ENCODE data around the gene TCAP.

Gene TCAP

DNA sequence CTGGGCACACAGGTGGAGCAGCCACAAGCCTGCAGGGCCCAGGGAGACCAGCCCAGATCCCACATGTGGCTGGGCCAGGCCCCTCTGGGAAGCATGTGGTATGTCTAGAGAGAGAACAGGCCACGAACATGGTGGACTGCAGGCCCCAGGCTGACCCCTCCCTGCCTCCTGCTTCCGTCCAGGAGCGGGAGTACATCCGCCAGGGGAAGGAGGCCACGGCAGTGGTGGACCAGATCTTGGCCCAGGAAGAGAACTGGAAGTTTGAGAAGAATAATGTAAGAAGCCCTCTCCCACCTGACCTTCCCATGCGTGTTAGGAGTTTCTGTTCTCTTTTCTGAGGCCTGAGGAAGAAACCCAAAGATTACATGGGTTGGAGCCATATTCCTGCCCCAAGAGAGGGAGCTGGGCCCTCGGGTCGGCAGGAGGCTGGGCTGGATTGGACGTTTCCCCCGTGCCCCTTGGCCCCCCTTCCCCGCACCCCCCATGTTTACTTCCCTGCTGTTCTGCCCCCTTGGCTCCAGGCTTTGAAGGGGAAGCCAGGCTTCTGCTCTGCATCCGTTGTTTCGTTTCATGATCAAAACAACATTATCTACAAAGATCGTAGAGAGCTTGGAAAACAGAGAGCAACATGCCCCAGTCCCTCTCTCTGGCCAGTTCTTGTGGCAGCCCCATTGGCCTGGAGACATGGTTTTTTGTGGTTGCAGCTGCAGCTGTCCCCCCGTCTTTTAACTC is 5.7 kb upstream of the TCAP start:
- H3K36me3 ChIP-seq: peaks cover 59% of the 10 kb centered on the region

DNA sequence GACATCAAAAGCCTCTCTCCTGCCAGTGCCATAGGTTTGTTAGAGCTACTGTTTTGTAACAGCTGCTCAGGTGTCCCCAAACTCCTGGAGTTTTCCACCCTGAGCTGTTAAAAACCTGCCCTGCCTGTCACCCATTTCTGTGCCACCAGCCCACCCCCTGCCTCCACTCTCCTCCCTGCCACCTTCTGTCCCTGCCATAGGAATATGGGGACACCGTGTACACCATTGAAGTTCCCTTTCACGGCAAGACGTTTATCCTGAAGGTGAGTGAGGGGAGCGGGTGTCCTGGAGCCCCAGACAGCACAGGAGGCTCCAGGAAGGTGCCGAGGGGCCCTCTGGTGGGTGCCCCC is 5.2 kb upstream of the TCAP start:
- Histone ChIP-seq H3K9ac (peak overlapping the region; percentile 69), H3K27ac (peak overlapping the region; percentile 83), H3K36me3 (peaks cover 54% of the 10 kb centered on the region), H3K4me1 (peaks cover 81% of the 10 kb centered on the region), H3K9me3 (no peaks in the 10 kb centered on the region), H3K4me2 (peak overlapping the region; percentile 89), H3K27me3 (peaks cover 5% of the 10 kb centered on the region; the same call in 1 of the 2 replicates), H4K20me1 (peaks cover 78% of the 10 kb centered on the region), H3K4me3 (peak overlapping the region; percentile 42)
- TF ChIP-seq Cebpa-rat (IDR thresholded peaks at IDR 0.05): no peak

More for the DNA sequence above, 5.7 kb upstream of the TCAP start:
- no peak for TF ChIP-seq Cebpa-rat (IDR thresholded peaks at IDR 0.05)
- H3K4me3 ChIP-seq: peak overlapping the region; percentile 42
- peak overlapping the region; percentile 69 for H3K9ac ChIP-seq
- peak overlapping the region; percentile 89 for H3K4me2 ChIP-seq
- H3K27ac ChIP-seq: peak overlapping the region; percentile 83
- H3K4me1 ChIP-seq: peaks cover 81% of the 10 kb centered on the region
- H3K27me3 ChIP-seq: peaks cover 5% of the 10 kb centered on the region; the same call in 1 of the 2 replicates
- peaks cover 78% of the 10 kb centered on the region for H4K20me1 ChIP-seq
- no peaks in the 10 kb centered on the region for H3K9me3 ChIP-seq

DNA sequence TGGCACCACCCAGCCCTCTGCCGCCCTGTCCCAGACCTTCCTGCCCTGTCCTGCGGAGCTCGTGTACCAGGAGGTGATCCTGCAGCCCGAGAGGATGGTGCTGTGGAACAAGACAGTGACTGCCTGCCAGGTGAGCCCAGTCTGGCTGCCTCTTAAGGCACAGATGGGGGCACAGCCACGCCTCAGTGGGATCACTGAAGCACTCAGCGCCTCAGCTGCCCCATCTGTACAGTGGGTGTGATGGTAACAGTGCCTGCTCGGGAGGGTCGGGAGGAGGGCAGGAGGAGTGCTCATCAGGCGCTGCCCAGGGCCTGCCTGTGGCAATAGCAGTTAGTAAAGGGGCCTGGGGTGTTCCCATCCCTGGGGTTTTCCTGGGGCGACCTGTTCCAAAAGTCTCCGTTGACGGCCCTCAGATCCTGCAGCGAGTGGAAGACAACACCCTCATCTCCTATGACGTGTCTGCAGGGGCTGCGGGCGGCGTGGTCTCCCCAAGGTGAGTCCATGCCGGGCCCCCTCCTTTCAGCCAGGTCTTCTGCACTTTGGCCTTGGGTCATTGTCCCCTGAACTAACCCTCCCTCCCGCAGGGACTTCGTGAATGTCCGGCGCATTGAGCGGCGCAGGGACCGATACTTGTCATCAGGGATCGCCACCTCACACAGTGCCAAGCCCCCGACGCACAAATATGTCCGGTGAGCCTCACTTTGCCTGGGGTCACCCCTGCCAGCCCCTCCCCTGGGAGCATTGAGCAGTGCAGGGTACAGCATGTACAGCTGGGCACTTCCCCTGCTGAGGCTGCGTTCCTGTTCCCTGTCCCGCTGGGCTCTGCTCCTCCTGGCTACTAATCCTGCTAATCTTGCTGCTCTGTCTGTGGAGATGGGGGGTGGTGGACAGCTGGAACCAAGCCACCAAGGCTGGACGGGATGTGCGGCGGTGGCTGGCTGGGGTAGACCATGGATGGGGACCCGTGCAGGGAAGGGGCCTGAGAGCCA is 4.5 kb upstream of the TCAP start:
- Histone ChIP-seq H3K9ac (peak overlapping the region; percentile 69), H3K4me3 (peak overlapping the region; percentile 42), H3K27ac (peak overlapping the region; percentile 83), H3K4me1 (peaks cover 87% of the 10 kb centered on the region), H3K4me2 (peak overlapping the region; percentile 89), H3K36me3 (peaks cover 51% of the 10 kb centered on the region), H4K20me1 (peaks cover 78% of the 10 kb centered on the region), H3K9me3 (no peaks in the 10 kb centered on the region), H3K27me3 (peaks cover 6% of the 10 kb centered on the region; the same call in 1 of the 2 replicates)
- TF ChIP-seq Cebpa-rat (IDR thresholded peaks at IDR 0.05): no peak

DNA sequence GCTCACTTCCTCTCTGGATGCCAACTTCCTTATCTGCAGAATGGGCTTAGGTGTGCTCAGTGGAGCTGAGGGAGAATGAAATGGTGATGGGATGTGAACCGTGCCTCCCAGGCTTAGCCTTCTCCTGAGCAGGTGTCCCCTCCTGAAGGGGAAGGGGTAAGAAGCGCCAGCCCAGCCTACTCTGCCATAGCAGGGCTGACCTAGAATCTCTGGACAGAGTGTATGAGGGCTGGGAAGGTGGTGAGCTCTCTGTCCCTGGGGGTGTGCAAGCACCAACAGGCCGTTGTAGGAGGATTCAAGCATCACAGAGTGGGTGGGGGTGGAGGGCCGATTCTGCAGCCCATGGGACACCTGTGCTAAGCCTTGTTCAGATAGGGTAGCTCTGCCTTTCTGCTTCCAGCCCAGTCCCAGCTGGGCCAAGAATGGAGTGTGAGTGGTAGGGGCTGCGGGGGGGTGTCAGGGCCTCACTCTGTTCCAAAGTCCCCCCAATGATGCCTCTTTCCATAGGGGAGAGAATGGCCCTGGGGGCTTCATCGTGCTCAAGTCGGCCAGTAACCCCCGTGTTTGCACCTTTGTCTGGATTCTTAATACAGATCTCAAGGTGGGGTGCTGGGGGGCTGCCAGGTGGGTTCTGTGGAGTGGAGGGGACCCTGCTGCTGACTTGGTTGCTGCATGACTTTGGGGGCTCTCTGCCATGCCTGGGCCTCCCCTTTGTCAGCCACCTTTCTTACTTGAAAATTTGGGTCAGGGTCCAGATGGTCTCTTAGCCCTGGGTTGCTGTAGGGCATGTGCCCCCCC is 3.2 kb upstream of the TCAP start:
- Histone ChIP-seq H3K9me3 (no peaks in the 10 kb centered on the region), H4K20me1 (peaks cover 73% of the 10 kb centered on the region), H3K4me2 (peak overlapping the region; percentile 89), H3K27me3 (peaks cover 19% of the 10 kb centered on the region), H3K9ac (0 out of 2 replicates have a peak overlapping the region, but pooled peaks have one; percentile 28), H3K27ac (peak overlapping the region; percentile 52; the same call in 1 of the 2 replicates), H3K4me3 (no peak overlapping the region), H3K4me1 (peaks cover 99% of the 10 kb centered on the region), H3K36me3 (peaks cover 42% of the 10 kb centered on the region)
- no peak for TF ChIP-seq Cebpa-rat (IDR thresholded peaks at IDR 0.05)

DNA sequence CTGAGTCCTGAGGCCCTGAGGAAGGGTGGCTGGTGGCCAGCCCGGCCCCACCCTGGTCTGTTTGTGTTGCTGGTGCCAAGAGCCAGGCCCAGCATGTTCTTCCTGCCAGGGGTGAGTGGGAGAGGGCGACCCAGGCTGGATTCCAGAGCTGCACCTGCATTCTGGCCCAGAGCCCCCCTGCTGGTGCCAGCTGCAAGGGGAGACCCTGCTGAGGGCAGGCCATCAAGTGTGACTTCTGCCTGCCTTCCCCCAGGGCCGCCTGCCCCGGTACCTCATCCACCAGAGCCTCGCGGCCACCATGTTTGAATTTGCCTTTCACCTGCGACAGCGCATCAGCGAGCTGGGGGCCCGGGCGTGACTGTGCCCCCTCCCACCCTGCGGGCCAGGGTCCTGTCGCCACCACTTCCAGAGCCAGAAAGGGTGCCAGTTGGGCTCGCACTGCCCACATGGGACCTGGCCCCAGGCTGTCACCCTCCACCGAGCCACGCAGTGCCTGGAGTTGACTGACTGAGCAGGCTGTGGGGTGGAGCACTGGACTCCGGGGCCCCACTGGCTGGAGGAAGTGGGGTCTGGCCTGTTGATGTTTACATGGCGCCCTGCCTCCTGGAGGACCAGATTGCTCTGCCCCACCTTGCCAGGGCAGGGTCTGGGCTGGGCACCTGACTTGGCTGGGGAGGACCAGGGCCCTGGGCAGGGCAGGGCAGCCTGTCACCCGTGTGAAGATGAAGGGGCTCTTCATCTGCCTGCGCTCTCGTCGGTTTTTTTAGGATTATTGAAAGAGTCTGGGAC is 2.4 kb upstream of the TCAP start:
- Histone ChIP-seq H3K4me3 (no peak overlapping the region), H3K4me2 (peak overlapping the region; percentile 89), H3K27ac (peak overlapping the region; percentile 52; the same call in 1 of the 2 replicates), H3K27me3 (peaks cover 27% of the 10 kb centered on the region), H3K9ac (no peak overlapping the region), H3K4me1 (peaks cover 98% of the 10 kb centered on the region), H3K36me3 (peaks cover 35% of the 10 kb centered on the region), H4K20me1 (peaks cover 70% of the 10 kb centered on the region), H3K9me3 (no peaks in the 10 kb centered on the region)
- TF ChIP-seq Cebpa-rat (IDR thresholded peaks at IDR 0.05): no peak

DNA sequence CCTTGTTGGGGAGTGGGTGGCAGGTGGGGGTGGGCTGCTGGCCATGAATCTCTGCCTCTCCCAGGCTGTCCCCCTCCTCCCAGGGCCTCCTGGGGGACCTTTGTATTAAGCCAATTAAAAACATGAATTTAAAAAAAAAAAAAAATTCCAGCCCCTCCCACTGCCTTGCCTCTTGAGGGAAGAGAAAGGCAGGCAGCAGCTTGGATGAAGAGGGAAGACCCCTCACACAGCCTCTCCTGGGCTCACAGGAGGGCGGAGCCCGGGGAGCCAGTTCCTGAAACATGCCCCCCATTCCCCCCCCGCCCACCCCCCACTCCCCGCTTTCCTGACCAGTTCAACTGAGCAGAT is 1.8 kb upstream of the TCAP start:
- no peaks in the 10 kb centered on the region for H3K9me3 ChIP-seq
- H3K4me3 ChIP-seq: no peak overlapping the region
- peaks cover 29% of the 10 kb centered on the region for H3K36me3 ChIP-seq
- H3K9ac ChIP-seq: no peak overlapping the region
- H3K4me2 ChIP-seq: peak overlapping the region; percentile 89
- no peak for TF ChIP-seq Cebpa-rat (IDR thresholded peaks at IDR 0.05)
- H3K27me3 ChIP-seq: peaks cover 27% of the 10 kb centered on the region
- H3K27ac ChIP-seq: no peak overlapping the region
- peaks cover 64% of the 10 kb centered on the region for H4K20me1 ChIP-seq
- H3K4me1 ChIP-seq: peaks cover 96% of the 10 kb centered on the region

DNA sequence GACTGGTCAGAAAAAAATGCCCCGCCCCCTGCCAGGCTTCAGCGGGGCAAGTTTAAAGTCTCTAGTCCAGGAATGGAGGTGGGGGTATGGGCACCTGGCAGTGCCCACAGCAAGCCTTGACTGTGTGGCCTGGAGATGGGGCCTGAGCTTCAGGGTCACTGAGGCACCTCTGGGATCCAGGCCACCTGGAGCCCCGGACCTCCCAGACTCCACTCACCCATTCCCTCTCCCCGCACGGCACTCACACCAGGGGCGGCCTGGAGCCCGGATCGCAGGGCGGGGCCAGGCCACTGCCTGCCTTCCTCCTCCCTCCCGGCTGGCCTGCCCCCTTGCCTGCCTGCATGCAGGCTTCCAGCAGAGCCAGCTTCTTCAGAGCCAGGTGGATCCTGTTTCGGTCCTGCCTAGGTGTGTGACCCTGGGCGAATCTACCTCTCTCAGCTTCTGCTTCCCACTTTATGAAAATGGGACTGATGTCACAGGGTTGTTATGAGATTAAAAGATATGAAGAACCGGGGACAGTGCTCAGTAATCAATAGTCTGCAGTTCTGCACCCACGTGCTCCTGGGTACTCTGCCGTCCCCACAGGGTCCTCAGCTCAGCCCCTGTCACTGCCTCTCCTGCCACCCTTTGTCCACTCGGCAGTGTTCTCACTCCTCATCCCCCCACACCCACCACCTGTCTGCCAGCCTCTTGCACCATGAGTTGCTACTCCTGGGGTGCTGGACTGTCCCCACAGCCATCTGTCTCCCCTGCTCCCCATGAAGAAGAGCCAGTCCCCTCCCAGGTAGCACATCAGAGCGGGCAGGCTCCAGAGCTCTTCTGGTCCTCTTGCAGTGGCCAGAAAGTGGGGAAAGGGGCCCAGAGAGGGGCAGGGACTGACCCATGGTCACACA is 1.2 kb upstream of the TCAP start:
- peak overlapping the region; percentile 35; the same call in 1 of the 2 replicates for H3K27ac ChIP-seq
- H3K4me2 ChIP-seq: peak overlapping the region; percentile 86
- H3K27me3 ChIP-seq: peaks cover 33% of the 10 kb centered on the region
- H3K4me3 ChIP-seq: no peak overlapping the region
- peaks cover 96% of the 10 kb centered on the region for H3K4me1 ChIP-seq
- peaks cover 58% of the 10 kb centered on the region for H4K20me1 ChIP-seq
- H3K9ac ChIP-seq: no peak overlapping the region
- no peak for TF ChIP-seq Cebpa-rat (IDR thresholded peaks at IDR 0.05)
- H3K9me3 ChIP-seq: no peaks in the 10 kb centered on the region
- H3K36me3 ChIP-seq: peaks cover 28% of the 10 kb centered on the region

DNA sequence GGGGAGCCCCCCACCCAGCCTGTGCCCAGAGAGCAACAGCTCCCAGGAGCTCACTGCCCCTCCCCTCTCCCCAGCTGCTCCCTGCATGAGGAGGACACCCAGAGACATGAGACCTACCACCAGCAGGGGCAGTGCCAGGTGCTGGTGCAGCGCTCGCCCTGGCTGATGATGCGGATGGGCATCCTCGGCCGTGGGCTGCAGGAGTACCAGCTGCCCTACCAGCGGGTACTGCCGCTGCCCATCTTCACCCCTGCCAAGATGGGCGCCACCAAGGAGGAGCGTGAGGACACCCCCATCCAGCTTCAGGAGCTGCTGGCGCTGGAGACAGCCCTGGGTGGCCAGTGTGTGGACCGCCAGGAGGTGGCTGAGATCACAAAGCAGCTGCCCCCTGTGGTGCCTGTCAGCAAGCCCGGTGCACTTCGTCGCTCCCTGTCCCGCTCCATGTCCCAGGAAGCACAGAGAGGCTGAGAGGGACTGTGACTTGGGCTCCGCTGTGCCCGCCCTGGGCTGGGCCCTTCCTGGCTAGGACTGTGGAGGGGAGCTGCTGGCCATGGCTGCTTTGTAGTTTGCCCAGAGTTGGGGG is 584 bp downstream of the TCAP start:
- H3K27me3 ChIP-seq: peaks cover 47% of the 10 kb centered on the region
- H4K20me1 ChIP-seq: peaks cover 44% of the 10 kb centered on the region
- H3K4me1 ChIP-seq: peaks cover 81% of the 10 kb centered on the region
- H3K4me3 ChIP-seq: no peak overlapping the region
- H3K9ac ChIP-seq: peak overlapping the region; percentile 19; the same call in 1 of the 2 replicates
- no peak for TF ChIP-seq Cebpa-rat (IDR thresholded peaks at IDR 0.05)
- peaks cover 20% of the 10 kb centered on the region for H3K36me3 ChIP-seq
- peak overlapping the region; percentile 86 for H3K4me2 ChIP-seq
- no peaks in the 10 kb centered on the region for H3K9me3 ChIP-seq
- H3K27ac ChIP-seq: no peak overlapping the region

Measured in BLaER1 (cell line).